ENCODE results near the gene SPRYD3. TPM values are rescaled to one million over a fixed set of nuclear protein-coding genes. Genes with fewer than 3 reads are reported as not detected.

Gene SPRYD3
- total RNA-seq, 1 experiment from 2014 or later, result 8.2 TPM

- Histone ChIP-seq H3K36me3 (ENCODE audit: control insufficient read depth, insufficient read depth, low read length) (no peaks in the 10 kb centered on the region), H3K4me1 (peaks cover 49% of the 10 kb centered on the region), H3K4me3 (ENCODE audit: low read depth, low read length) (no peak overlapping the region), H3K9me3 (0 out of 2 replicates have a peak, but pooled peaks cover 3% of the 10 kb centered on the region), H3K27me3 (replicated peaks; ENCODE audit: control insufficient read depth, insufficient read depth, low read length) (no peaks in the 10 kb centered on the region)
- CTCF ChIA-PET, result no interaction called here
- intact Hi-C loops (cut with micrococcal nuclease; ENCODE audit: unreplicated experiment), result no loop called here
- H3K27me3 Mint-ChIP-seq (ENCODE audit: insufficient read depth, unreplicated experiment), result no peaks in the 10 kb centered on the region
- no TSS peak for BruUV-seq (replicated peaks)
- H3K27ac Mint-ChIP-seq (ENCODE audit: unreplicated experiment), result no peak overlapping the region
- H3K36me3 Mint-ChIP-seq (ENCODE audit: insufficient read depth, unreplicated experiment), result peaks cover 20% of the 10 kb centered on the region
- H3K4me1 Mint-ChIP-seq (ENCODE audit: low read depth, unreplicated experiment), result peaks cover 23% of the 10 kb centered on the region
- H3K9me3 Mint-ChIP-seq (ENCODE audit: unreplicated experiment), result no peaks in the 10 kb centered on the region
- no peak overlapping the region for H3K4me3 Mint-ChIP-seq (ENCODE audit: unreplicated experiment)
- POLR2A ChIA-PET, result no interaction called here
- no peak for TF ChIP-seq CTCF (IDR thresholded peaks at IDR 0.05; ENCODE audit: insufficient read depth in 1 of 2, low read depth in 1 of 2, low read length in 1 of 2, severe bottlenecking in 1 of 2, unreplicated experiment in 1 of 2)
- no peak for DNase-seq
Measured at GRCh38 chr12:53107122-53107521, 27.9 kb upstream of the SPRYD3 start.

- no peak for DNase-seq
- no peak for TF ChIP-seq CTCF (IDR thresholded peaks at IDR 0.05; ENCODE audit: insufficient read depth in 1 of 2, low read depth in 1 of 2, low read length in 1 of 2, severe bottlenecking in 1 of 2, unreplicated experiment in 1 of 2)
- Mint-ChIP-seq H3K27ac (ENCODE audit: unreplicated experiment) (no peak overlapping the region), H3K27me3 (ENCODE audit: insufficient read depth, unreplicated experiment) (no peaks in the 10 kb centered on the region), H3K4me1 (ENCODE audit: low read depth, unreplicated experiment) (peaks cover 24% of the 10 kb centered on the region), H3K4me3 (ENCODE audit: unreplicated experiment) (no peak overlapping the region), H3K9me3 (ENCODE audit: unreplicated experiment) (no peaks in the 10 kb centered on the region), H3K36me3 (ENCODE audit: insufficient read depth, unreplicated experiment) (peaks cover 13% of the 10 kb centered on the region)
- intact Hi-C loops (cut with micrococcal nuclease; ENCODE audit: unreplicated experiment), result no loop called here
- peaks cover 52% of the 10 kb centered on the region for H3K4me1 ChIP-seq
- no peaks in the 10 kb centered on the region for H3K27me3 ChIP-seq (replicated peaks; ENCODE audit: control insufficient read depth, insufficient read depth, low read length)
- no TSS peak for BruUV-seq (replicated peaks)
- H3K9me3 ChIP-seq, result 0 out of 2 replicates have a peak, but pooled peaks cover 3% of the 10 kb centered on the region
- POLR2A ChIA-PET, result no interaction called here
- no peaks in the 10 kb centered on the region for H3K36me3 ChIP-seq (ENCODE audit: control insufficient read depth, insufficient read depth, low read length)
- CTCF ChIA-PET, result no interaction called here
- no peak overlapping the region for H3K4me3 ChIP-seq (ENCODE audit: low read depth, low read length)
Measured at GRCh38 chr12:53105712-53106439, 26.7 kb upstream of the SPRYD3 start.

- H3K4me3 Mint-ChIP-seq (ENCODE audit: unreplicated experiment), result no peak overlapping the region
- Histone ChIP-seq H3K4me1 (peaks cover 52% of the 10 kb centered on the region), H3K36me3 (ENCODE audit: control insufficient read depth, insufficient read depth, low read length) (no peaks in the 10 kb centered on the region), H3K27me3 (replicated peaks; ENCODE audit: control insufficient read depth, insufficient read depth, low read length) (no peaks in the 10 kb centered on the region), H3K9me3 (0 out of 2 replicates have a peak, but pooled peaks cover under 1% of the 10 kb centered on the region), H3K4me3 (ENCODE audit: low read depth, low read length) (no peak overlapping the region)
- no peaks in the 10 kb centered on the region for H3K27me3 Mint-ChIP-seq (ENCODE audit: insufficient read depth, unreplicated experiment)
- POLR2A ChIA-PET, result no interaction called here
- intact Hi-C loops (cut with micrococcal nuclease; ENCODE audit: unreplicated experiment), result no loop called here
- CTCF ChIA-PET, result no interaction called here
- peaks cover 24% of the 10 kb centered on the region for H3K4me1 Mint-ChIP-seq (ENCODE audit: low read depth, unreplicated experiment)
- no peak for TF ChIP-seq CTCF (IDR thresholded peaks at IDR 0.05; ENCODE audit: insufficient read depth in 1 of 2, low read depth in 1 of 2, low read length in 1 of 2, severe bottlenecking in 1 of 2, unreplicated experiment in 1 of 2)
- no peak for DNase-seq
- no TSS peak for BruUV-seq (replicated peaks)
- H3K27ac Mint-ChIP-seq (ENCODE audit: unreplicated experiment), result no peak overlapping the region
- peaks cover 13% of the 10 kb centered on the region for H3K36me3 Mint-ChIP-seq (ENCODE audit: insufficient read depth, unreplicated experiment)
- no peaks in the 10 kb centered on the region for H3K9me3 Mint-ChIP-seq (ENCODE audit: unreplicated experiment)
Measured at GRCh38 chr12:53105256-53105655, 26.1 kb upstream of the SPRYD3 start.

All from Caco-2 (cell line).